Jurkat, Clone E6-1 (cell line): ENCODE results near the gene ARPC5L.
"Not testable (repeated sequence)": the region's sequence is repeated elsewhere in the genome, so short reads cannot be mapped to it uniquely, and the experiment has no call there.

Source experiments
- DNase-seq: peaks from one replicate; pipeline ENCODE4 v3.0.0-alpha.2; 2011; ENCODE audit warnings: low read depth, low spot score
- H3K4me3 ChIP-seq: 2 replicates; pipeline ENCODE4 v1.5.1; 2011; ENCODE audit warnings: mild to moderate bottlenecking, low read length, control low read depth, moderate library complexity

ARPC5L gene

DNA sequence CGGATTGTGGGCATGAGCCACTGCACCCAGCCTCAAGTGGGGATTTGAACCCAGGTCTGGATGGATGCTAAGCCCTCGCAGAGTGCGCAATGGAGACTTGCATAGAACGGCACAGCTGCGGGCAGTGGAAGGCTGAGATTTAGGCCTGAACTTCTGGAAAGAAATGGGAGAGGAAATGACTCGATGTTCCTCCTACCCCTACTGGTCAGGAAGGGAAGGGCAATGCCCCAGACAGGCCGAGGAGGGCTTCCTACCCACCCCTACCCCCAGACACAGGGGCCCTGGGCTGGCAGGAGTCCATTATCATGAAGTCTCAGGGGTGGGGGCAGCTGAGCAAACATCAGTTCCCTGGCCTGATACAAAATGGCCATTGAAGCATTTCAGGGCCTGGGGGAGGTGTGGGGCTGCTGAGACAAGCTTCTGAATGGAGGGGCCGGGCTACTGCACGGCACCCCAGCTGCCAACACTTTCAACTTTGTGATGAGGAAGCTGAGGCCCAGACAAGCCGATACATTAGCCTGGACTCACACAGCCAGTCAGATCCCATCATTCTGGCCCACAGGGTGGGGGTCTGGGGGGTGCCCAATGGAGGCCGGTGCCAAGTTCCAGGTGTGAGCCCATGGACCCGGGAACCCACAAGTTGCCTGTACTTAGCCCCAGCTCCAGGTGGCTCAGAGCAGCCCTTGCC is 22.2 kb upstream of the ARPC5L start:
- DNase-seq, result no peak
- no peak overlapping the region for H3K4me3 ChIP-seq

DNA sequence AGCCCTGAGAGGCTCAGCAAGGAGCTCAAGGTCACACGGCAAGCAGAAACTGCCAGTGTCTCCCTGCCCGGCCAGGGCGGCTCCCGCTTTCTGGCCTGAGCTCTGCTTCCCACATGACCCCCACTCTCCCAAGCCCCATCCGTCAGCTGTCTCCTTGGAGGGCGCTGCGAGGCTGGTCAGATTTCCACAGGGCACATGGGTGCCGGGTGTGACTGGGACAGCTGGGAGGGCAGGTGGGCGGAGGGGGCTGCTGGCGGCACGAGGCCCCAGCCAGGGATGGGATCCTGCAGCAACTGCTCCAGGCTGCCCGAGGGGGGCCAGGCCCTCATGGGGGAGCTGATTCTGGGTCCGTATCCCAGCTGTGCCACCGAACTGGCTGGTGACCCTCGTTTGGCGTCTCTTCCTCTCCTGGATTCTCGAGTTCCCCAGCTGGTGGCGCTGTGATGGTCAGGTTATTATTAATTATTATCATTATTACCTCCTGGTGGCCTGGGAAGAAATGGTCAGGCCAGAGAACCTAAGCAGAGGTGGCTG is 21.6 kb upstream of the ARPC5L start:
- H3K4me3 ChIP-seq, result no peak overlapping the region
- DNase-seq, result no peak

DNA sequence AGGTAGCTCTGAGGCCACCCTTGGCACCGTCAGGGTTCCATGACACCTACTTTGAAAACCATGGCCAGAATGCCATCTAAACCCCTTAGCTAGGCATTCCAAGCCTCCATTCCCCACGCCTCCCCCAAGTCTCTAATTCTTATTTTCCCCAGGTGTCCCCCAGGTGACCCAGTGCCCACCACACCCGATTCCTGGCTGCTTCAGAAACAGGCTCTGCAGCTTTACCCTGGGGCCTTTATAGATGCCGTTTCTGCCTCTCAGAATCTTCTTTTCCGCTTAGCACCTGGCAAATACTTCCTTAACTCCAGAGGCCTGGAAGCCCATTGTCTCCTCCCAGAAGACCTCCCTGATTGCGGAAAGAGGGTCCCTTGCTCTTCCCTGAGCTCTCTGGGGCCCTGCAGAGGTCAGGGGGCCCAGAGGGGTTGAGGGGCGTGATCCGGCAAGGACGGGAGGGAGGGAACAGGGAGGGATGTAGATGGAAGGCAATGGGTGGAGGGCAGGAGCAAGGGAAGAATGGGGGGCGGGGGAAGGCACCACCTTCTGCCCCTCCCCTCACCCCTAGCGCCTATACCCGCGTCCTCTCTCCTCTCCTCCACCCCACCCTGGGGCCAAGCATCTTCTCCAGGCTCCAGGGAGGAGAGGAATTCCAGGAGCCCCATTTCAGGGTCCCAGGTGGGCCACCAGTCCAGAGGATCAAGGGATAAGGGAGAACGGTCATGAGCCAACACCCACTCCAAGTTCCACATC is 20.7 kb upstream of the ARPC5L start:
- DNase-seq, result no peak
- no peak overlapping the region for H3K4me3 ChIP-seq

DNA sequence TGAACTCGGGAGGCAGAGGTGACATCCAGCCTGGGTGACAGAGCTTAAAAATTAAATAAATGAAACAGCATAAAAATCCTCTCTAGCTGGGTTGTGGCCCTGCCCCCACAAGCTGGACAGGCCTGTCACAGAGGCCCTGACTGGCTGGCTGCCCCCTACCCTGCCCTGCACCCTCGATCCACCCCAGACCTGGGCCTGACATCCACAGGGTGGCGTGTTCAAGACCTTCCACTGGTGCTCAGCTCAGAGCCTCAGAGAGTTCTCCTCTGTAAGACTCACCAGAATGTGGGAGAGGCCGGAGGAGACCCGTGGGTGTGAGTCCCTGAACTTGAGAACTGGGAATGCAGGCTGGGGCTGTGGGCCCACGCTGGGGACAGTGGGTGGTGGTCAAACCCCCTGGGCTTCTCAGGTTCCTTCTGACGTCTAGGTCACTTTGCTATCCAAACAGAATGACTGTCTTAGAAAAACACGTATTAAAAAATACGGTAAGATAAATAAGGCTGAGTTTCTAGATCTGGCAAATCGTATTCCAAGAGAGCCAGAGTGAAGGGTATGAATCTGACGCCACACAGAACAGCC is 18.4 kb upstream of the ARPC5L start:
- DNase-seq, result no peak
- no peak overlapping the region for H3K4me3 ChIP-seq

DNA sequence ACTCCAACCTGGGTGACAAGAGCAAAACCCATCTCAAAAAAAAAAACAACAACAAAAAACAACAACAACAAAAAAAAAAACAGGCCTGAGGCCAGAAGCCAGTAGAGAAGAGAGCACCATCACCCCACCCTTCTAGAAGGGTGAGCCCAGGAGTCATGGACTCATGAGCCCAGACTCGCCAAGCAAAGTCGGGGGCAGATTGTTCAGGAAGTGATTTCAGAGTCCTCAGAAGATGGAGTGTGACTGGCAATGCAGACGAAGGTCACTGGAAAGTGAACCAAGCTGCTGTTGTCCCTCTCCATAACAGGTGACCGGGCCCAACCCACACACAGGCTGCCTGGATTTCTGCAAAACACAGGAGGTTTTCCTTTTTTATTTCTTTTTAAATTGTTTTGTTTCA is 17.6 kb upstream of the ARPC5L start:
- H3K4me3 ChIP-seq, result no peak overlapping the region
- no peak for DNase-seq

DNA sequence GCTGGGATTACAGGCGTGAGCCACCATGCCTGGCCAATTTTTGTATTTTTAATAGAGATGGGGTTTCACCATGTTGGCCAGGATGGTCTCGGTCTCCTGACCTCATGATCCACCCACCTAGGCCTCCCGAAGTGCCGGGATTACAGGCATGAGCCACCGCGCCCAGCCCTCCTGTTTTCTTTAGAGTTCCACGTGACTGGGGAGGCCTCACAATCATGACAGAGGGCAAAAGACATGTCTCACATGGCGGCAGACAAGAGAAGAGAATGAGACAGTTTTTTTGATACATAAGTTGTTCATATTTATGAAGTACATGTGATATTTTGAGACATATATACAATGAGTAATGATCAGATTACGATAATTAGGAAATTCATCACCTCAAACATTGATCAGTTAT is 15.5 kb upstream of the ARPC5L start:
- H3K4me3 ChIP-seq, DNase-seq: not testable (repeated sequence)

DNA sequence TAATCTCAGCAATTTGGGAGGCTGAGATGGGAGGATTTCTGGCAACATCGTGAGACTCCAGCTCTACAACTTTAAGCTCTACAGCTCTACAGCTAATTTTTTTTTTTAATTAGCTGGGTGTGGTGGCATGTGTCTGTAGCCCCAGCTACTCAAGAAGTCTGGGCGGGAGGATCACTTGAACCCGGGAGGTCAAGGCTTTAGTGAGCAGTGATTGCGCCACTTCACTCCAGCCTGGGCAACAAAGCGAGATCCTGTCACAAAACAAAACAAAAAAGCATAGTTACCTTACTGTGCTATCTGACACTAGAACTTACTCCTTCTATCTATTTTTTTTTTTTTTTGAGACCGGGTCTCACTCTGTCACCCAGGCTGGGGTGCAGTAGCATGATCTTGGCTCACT is 15.0 kb upstream of the ARPC5L start:
- DNase-seq, result no peak
- no peak overlapping the region for H3K4me3 ChIP-seq

DNA sequence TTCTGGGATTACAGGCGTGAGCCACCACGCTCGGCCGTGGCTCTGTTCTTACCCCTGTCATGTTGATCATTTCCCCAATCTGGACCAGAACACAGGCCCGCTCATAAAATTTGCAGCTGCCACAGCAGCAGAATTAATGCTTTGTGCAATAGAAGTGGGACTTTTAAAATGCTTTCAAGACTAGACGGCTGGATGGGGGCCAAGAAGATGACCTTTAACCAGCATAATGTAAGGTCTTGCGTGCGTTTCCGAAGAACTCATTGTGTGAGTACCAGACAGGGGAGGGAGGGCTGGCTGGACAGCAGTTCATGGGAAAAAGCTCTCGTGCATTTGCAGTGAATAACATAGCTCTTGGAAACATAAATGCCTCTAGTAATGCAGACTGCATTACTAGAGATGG is 12.1 kb upstream of the ARPC5L start:
- DNase-seq, result no peak
- H3K4me3 ChIP-seq, result no peak overlapping the region

DNA sequence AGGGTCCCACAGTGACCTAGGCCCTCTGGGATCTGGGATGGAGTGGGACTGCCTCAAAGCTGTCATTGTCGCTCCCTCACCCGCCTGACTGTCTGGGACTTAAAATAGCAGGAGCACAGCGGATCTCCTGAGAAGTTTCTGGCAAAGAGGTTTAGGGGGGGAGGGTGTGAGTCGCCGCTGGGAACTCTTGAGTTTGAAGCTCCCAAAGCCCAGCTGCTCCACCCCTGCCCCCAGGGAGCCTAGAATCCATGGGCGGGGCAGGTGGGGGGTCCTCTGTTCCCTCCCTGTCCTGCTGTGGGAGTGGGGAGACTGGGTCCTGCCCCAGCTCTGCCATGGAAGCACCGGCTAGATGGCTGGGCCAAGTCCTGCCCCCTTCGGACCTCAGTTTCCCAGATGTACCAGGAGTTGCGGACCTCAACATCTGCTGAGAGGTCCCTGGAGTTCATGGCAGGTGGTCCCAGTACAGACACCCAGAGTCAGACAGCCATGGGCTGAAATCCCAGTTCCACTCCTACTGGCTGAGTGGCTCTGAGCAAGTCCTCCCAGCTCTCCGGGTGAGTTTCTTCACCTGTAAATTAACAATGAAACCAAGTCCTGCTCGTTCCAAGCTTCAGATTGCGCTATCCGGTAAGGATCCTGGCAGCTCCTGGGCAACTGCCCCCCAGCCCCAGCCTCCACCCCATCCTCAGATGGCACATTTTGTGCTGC is 9.7 kb upstream of the ARPC5L start:
- peak overlapping the region; percentile 46 for H3K4me3 ChIP-seq
- DNase-seq, result no peak

DNA sequence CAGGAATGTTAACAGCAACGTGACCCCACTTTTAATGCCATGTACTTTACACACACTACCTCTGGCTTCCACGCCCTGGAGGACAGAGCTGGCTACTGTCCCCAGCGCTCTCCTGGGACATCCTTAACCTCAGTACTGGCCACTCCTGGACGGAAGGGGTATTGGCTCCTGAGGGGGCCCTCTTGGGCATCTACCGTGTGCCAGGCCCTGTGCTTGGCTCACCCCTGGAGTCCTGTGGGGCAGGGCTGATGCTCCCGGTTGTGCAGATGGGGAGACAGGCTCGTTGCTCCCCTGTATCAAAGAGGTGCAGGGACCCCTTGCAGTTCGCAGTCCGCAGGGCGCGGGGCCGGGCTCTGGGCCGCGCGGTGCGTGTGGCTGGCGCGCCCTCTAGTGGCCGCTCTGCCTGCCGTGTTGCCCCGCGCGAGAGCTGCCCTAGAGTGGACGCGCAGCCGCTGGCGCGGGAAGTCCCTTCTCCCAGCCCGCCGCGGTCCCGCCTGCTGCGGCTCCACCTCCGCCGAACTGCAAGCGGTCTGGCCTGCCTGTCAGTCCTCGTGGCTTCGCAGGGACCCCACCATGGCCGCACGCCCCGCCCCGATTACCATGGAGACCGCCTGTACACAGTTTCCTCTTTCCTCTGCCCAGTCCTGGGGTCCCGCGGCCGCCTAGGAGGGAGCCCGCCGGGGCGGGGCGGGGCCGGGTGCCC is 8.9 kb upstream of the ARPC5L start, which contains the start of gene WDR38:
WDR38 (plus strand) TSS at position 632 of the 703 bp plus-strand sequence. CDS start 72 bp downstream, outside the sequence.
- peak within 1 kb of the TSS; percentile 46 for H3K4me3 ChIP-seq
- peak; percentile 27 for DNase-seq

DNA sequence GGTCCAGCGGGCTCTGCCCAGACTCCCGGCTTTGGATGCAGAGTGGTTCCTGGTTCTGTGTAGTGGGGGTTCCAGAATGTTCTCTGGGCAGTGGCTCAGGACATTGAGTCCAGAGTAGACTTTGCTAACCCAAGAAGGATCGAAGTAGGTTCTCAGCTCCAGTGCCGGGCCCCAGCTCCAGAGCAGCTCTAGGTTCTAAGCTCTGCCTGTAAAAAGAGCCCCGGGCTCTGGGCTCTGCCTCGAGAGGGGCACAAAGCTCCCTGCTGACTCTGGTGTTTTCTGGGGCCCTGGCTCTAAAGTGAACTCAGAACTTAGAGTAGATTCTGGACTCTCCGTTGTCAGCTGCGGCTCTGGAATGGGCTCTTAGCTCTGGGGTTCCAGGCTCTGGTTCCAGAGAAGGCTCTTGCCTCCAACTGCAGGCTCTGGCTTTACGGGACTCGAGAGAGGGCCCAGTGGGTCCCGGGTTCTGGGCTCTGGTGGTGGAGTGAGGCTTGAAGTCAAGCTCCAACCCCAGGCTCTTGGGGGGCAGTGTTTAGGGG is 8.3 kb upstream of the ARPC5L start:
- no peak overlapping the region for H3K4me3 ChIP-seq
- no peak for DNase-seq

DNA sequence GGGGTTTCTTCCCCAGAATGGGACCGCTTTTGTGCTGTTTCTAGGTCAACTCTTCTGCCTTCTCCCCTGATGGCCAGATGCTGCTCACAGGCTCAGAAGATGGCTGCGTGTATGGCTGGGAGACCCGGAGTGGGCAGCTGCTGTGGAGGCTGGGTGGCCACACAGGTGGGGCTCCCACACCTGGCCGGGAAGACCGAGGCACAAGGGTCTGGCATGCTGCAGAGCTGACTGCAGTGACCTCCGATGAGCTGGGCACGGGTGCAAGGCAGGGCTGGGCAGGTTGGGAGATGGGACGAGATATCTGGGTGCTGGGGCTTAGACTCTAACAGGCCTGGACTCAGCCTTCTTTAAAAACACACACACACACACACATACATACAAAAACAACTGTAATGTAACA is 7.8 kb upstream of the ARPC5L start:
- no peak overlapping the region for H3K4me3 ChIP-seq
- no peak for DNase-seq

DNA sequence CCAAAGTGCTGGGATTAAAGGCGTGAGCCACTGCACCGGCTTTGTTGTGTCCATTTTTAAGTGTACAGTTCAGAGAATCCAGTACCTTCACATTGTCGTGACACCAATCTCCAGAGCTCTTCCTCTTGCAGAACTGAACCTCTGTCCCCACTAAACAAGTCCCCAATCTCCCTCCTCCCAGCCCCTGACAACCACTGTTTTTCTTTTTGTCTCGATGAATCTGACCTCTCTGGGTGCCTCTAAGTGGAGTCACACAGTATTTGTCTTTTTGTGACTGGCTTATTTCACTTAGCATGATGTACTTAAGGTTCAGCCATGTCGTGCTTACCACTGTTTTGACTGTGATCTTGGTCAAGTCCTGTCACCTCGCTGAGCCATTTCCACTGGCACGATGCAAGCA is 7.1 kb upstream of the ARPC5L start:
- H3K4me3 ChIP-seq, result no peak overlapping the region
- no peak for DNase-seq

DNA sequence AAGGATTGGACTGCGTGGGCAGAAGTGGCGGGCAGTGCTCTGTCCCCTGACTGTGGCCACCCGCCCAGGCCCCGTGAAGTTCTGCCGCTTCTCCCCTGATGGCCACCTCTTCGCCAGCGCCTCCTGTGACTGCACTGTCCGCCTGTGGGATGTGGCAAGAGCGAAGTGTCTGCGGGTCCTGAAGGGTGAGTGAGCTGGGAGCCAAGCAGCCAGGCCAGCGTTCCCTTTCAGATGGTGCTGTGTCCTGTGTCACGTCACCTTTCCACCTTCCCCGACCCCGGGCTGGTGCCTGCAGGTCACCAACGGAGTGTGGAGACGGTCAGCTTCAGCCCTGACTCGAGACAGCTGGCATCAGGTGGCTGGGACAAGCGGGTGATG is 6.4 kb upstream of the ARPC5L start:
- H3K4me3 ChIP-seq, result no peak overlapping the region
- no peak for DNase-seq

DNA sequence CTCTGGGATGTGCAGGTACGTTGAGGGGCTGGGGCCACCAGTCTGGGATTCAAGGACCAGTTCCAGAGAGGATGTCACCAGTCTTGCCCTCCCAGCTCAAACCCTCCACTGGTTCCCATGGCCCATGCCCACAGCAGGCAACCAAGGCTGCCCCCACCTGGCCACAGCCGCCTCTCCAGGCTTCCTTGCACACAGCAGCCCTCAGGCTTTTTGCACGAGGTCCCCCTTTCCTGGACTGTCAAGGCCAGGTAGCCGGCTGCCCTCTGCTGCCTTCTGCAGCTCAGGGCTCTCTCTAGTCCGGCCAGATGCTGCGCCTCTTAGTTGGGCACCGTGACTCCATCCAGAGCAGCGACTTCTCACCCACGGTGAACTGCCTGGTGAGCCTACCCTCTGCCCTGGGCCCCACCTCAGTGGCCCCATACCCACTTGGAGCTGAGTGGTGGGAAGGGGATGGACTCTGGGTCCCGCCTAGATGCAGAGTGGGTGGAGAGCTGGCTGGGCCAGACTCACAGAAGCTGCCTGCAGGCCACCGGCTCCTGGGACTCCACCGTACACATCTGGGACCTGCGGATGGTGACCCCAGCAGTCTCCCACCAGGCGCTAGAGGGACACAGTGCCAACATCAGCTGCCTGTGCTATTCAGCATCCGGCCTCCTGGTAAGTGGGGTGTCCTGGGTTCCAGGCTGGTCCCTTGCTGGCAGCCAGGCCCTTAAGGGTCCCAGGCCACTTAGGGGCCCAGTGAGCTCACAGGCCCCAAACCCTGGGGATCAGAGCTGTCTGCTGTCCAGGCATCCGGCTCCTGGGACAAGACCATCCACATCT is 5.8 kb upstream of the ARPC5L start:
- no peak for DNase-seq
- no peak overlapping the region for H3K4me3 ChIP-seq

DNA sequence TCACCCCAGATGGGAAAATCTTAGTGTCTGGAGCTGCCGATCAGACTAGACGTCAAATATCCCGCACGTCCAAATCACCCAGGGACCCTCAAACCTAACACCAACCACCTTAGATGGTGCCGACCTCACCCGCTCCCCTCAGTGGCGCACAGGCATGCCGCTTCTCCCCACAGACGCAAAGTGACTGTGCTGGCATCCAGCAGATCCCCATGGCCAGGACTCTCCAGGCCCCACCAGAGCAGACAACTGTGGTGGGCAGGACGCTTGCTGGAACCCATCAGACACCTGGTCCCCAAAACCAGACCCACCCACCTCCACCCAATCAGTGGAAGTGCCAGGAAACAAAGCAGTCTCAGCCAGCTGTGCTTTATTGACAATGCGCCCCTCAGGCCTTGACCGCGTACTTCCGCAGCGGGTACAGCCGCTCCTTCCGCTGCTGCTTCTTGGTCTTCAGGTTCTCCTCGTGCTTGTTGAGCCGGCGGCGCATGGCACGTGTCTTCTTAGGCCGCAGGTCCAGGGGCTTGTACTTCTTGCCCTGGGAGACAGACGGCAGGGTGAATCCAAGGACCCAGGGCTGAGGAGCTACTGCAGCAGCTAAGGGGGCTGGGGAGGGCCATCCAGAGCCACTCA is 4.3 kb upstream of the ARPC5L start:
- H3K4me3 ChIP-seq, result no peak overlapping the region
- DNase-seq, result no peak

DNA sequence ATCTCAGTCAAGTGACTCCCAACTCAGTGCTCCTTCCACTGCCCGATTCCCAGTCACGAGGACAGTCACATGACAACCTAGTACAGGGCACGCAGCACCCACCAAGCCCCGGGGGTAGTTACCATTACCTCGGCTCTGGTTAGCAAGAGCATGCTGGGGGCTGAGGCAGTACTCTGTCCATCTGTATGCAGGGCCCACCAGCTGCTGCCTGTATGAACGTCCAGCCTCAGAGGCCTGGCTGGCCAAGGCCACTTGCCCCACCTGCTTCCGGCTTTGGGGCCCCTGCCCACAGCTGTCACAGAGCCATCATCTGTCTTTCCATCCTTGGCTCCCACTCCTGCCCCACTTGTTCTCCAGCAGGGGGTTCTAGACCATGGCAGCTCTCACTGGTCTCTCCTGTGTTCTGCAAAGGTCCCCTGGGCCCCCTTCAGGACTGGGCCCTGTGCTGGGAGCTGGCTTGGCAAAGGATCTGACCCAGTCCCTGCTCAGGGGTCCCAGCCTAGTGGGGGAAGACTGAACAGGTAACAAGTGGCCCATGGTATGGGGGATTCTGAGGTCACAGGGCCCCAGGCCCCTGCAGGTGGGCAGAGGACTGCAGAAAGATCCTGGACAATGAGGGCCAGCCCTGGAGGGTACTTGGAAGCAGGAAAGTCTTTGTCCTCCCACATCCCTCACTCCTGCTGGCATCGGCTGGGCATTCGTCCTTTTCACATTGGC is 3.4 kb upstream of the ARPC5L start:
- no peak for DNase-seq
- no peak overlapping the region for H3K4me3 ChIP-seq
